BJ (cell line): ENCODE measurements around the gene IFFO2. TPM values are rescaled to one million over a fixed set of nuclear protein-coding genes. Genes with fewer than 3 reads are reported as not detected.

Source experiments
- CTCF ChIA-PET: fragments of 350-600 bp; formaldehyde crosslinking; extraction: SDS; loops from one replicate; lab custom pipeline; 2021; ENCODE audit warnings: antibody characterized with exemption, inconsistent platforms; lab: Yijun Ruan, JAX
- POLR2A ChIA-PET: fragments of 300-600 bp; sonication (Branson Sonifier 250); formaldehyde crosslinking; extraction: SDS; loops from one replicate; lab custom pipeline; 2021; ENCODE audit warnings: antibody characterized with exemption; lab: Charles Lee
- DNase-seq: peaks from one replicate; pipeline ENCODE4 v3.0.0-alpha.2; 2011; ENCODE audit warnings: low read depth
- H3K27me3 ChIP-seq: 2 replicates; pipeline ENCODE4 v1.6.0; 2011; ENCODE audit warnings: low read length; ENCODE audit not compliant: control insufficient read depth, insufficient read depth
- H3K36me3 ChIP-seq: 2 replicates; pipeline ENCODE4 v1.5.1; 2011; ENCODE audit warnings: low read length; ENCODE audit not compliant: control insufficient read depth, insufficient read depth
- H3K4me3 ChIP-seq: 2 replicates; pipeline ENCODE4 v1.5.1; 2011; ENCODE audit warnings: low read depth, mild to moderate bottlenecking, control low read depth, low read length
- polyA plus RNA-seq: library from polyadenylated mRNA; depleted of rRNA; stranded (reverse); fragments of >200 nt; gene quantifications from 2 replicates; pipeline ENCODE4 v1.2.3, GENCODE V29; 2011
- TF ChIP-seq, protein P1 (sequence below): IDR thresholded peaks from 2 replicates; pipeline ENCODE4 v1.5.1; 2011; ENCODE audit warnings: low read depth, mild to moderate bottlenecking, control low read depth, inconsistent platforms, low read length, moderate library complexity; ENCODE audit not compliant: insufficient read depth

The IFFO2 gene
- polyA plus RNA-seq, 1 experiment = 15.0 TPM

DNA sequence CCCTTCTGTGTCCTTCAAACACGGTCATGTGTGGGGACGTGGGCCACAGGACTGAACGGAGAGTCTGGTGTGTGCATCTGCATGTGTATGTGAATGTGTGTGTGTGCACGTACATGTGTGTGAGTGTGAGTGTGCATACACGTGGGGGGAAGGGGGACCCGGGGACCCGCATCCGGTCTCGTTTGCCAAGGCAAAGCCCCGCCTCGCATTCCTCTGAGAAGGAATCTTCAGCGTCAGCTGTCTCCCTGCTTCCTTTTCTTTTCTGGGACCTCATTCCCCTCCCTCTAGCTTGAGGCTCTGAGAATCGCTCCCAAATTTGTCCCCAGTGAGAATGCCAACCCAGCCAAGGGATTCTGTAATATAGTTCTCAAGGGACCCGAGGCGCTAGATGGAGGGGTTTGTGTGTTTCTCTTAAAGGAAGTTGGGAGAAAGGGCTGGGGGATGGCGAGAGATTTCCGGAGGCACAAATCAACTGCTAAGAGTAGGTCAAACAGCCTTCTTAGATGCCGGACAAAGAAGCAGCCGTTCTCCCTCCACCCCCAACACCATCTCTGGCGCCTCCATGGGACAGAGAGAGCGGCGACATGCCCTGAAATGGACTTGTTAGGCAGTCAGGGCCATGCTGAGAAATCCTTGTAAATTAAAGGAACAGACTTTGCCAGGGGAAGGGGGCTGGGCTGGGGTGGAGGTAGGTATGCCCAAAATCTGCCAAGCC is 6.6 kb downstream of the IFFO2 start:
- 0 out of 2 replicates have a peak, but pooled peaks cover 1% of the 10 kb centered on the region for H3K36me3 ChIP-seq
- ChIA-PET CTCF (interaction anchor here (1.0 to 7.1 kb wide), 5 partner anchors 14 to 41 kb away, joined by 3 to 57 read pairs (median 3); no protein-coding TSS in a partner anchor), POLR2A (no interaction called here)
- no peak for DNase-seq
- H3K4me3 ChIP-seq = peak overlapping the region; percentile 33
- TF ChIP-seq, protein P1, sequence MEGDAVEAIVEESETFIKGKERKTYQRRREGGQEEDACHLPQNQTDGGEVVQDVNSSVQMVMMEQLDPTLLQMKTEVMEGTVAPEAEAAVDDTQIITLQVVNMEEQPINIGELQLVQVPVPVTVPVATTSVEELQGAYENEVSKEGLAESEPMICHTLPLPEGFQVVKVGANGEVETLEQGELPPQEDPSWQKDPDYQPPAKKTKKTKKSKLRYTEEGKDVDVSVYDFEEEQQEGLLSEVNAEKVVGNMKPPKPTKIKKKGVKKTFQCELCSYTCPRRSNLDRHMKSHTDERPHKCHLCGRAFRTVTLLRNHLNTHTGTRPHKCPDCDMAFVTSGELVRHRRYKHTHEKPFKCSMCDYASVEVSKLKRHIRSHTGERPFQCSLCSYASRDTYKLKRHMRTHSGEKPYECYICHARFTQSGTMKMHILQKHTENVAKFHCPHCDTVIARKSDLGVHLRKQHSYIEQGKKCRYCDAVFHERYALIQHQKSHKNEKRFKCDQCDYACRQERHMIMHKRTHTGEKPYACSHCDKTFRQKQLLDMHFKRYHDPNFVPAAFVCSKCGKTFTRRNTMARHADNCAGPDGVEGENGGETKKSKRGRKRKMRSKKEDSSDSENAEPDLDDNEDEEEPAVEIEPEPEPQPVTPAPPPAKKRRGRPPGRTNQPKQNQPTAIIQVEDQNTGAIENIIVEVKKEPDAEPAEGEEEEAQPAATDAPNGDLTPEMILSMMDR = 0 out of 2 replicates have a peak, but pooled peaks have one; percentile 16
- H3K27me3 ChIP-seq = no peaks in the 10 kb centered on the region

DNA sequence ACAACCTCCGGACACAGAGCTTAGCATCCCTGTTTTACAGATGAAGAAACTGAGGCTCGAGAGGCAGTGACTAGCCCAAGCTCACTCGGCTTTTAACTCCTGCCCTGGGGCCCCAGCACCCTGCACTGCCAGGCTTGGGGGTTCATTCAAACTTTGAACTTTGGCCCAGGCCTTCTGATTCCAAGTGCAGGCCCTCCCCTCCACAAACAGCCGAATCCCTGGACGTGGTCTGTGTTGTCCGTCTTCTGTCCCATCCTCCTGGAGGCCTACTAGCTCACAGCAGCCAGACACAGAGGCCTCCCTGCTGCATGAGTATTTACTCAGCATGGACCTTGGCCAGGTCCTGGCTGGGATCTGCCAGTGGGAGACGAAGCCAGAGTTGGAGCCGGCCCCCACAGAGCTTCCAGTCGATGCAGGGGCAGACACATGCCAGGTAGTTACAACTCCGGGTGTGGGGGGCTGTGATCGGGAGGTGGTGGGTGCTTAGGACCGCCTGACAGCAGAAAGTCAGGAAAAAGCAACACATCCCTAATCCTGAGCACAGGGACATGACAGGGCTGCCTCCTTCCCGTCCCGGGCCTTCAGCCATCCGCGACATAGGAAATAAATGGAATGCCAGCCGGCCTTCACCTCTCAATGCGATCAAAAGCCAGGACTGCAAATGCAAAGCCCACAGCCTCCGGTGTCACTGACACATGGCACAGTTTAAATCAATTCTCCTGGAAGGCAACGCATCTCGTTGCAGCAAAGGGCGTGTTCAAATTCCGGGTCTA is 7.4 kb downstream of the IFFO2 start:
- Histone ChIP-seq H3K27me3 (no peaks in the 10 kb centered on the region), H3K36me3 (0 out of 2 replicates have a peak, but pooled peaks cover 1% of the 10 kb centered on the region), H3K4me3 (peak overlapping the region; percentile 33; the same call in 1 of the 2 replicates)
- ChIA-PET CTCF (interaction anchor here (1.0 to 7.1 kb wide), 2 partner anchors 36 to 40 kb away, joined by 3 to 57 read pairs; no protein-coding TSS in a partner anchor), POLR2A (interaction anchor here (0.7 kb wide), 1 partner anchor 9 kb away, joined by 4 read pairs; no protein-coding TSS in a partner anchor)
- TF ChIP-seq, protein P1 = peak; percentile 23; the same call in 1 of the 2 replicates
- DNase-seq = no peak

DNA sequence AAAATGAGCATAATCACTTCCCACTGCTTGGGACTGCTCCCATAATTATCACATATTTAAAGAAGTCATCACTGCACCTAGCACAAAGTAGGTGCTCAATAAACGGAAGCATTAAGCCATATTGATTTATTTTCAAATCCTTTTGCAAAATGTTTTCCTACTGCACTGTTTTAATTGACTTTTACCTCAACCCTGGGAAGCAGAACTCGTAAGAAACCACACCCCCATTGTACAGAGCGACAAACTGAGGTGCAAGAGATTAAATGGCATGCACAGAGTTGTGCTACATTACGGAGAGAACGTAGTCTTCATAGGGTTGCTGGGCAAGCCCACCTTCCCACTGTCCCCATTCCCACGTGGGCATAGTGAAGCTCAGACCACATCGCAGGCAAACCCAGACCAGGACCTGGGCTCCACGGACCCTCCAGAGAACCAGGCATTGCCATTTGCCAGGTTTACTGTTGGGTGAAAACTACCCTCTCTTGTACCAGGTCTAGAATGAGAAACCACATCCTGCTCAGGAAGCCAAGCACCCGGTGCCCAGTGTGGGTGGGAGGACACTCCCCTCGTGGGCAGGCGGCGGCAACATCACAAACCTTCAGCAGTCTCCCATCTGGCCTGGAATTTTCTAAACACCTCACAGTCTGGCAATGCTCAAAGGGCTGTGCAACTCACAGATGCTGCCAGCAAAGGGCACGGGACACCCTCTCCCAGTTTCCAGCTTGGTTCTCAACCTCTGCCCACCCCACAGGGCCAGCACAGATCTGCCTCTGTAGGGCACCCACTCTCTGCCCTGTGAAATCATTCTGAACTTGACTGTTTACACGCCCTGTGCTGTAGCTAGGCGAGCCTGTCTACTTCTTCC is 8.2 kb downstream of the IFFO2 start:
- H3K27me3 ChIP-seq = no peaks in the 10 kb centered on the region
- H3K4me3 ChIP-seq = no peak overlapping the region
- peaks cover 5% of the 10 kb centered on the region; the same call in 1 of the 2 replicates for H3K36me3 ChIP-seq
- no peak for DNase-seq
- ChIA-PET CTCF (interaction anchor here (7.1 kb wide), 1 partner anchor 35 kb away, joined by 57 read pairs; no protein-coding TSS in a partner anchor), POLR2A (interaction anchor here (0.7 kb wide), 1 partner anchor 8 kb away, joined by 4 read pairs; no protein-coding TSS in a partner anchor)
- TF ChIP-seq, protein P1 = no peak

DNA sequence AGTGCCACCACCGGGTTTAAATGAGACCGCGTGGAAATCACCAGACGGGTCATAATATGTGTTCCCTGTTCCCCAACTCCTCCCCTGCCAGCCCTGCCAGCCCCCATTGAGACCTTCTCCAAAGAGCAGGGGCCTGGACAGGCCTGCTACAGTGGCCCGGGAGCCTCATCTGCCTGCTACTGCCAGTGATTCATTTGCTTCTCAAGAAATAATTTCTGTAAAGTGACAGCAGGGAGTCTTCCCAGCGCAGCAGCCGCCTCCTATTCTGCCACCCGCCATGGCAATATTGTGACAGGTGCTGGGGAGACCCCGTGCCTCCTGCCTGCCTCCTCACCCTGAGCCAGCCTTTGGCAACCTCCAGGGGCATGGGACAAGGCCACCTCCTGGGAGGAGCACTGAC is 8.9 kb downstream of the IFFO2 start:
- CTCF ChIA-PET = interaction anchor here (1.3 to 4.4 kb wide), 3 partner anchors 15 to 41 kb away, joined by 3 to 26 read pairs (median 4); no protein-coding TSS in a partner anchor
- Histone ChIP-seq H3K4me3 (no peak overlapping the region), H3K27me3 (no peaks in the 10 kb centered on the region), H3K36me3 (peaks cover 3% of the 10 kb centered on the region; the same call in 1 of the 2 replicates)
- no peak for DNase-seq
- POLR2A ChIA-PET = no interaction called here
- TF ChIP-seq, protein P1 = no peak
